ENCODE results near the gene LMX1B.

Gene LMX1B

DNA sequence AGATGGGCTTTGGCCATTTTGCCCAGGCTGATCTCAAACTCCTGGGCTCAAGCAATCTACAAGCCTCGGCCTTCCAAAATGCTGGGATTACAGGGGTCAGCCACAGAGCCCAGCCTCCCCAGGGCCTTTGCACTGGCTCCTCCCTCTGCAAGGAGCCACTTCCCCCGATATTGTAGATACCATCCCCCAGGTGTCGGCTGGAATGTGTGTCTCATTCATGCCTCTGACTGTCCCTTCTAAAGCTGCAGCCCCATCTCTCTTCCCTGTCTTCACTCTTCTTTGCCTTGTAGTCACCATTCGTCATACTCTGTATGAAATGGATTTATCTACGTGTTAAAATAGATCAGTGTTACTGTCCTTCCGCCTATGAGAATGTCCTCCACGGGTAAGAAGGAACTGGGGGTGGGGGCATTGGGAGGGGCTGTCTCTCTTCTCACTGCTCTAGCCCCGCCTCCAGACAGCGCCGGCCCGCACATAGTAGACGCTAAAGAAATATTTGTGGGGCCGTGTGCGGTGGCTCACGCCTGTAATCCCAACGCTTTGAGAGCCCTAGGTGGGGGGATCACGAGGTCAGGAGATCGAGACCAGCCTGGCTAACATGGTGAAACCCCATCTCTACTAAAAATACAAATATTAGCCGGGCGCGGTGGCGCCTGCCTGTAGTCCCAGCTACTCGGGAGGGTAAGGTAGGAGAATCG, 68.5 kb downstream of the LMX1B start:
- no peak for DNase-seq

DNA sequence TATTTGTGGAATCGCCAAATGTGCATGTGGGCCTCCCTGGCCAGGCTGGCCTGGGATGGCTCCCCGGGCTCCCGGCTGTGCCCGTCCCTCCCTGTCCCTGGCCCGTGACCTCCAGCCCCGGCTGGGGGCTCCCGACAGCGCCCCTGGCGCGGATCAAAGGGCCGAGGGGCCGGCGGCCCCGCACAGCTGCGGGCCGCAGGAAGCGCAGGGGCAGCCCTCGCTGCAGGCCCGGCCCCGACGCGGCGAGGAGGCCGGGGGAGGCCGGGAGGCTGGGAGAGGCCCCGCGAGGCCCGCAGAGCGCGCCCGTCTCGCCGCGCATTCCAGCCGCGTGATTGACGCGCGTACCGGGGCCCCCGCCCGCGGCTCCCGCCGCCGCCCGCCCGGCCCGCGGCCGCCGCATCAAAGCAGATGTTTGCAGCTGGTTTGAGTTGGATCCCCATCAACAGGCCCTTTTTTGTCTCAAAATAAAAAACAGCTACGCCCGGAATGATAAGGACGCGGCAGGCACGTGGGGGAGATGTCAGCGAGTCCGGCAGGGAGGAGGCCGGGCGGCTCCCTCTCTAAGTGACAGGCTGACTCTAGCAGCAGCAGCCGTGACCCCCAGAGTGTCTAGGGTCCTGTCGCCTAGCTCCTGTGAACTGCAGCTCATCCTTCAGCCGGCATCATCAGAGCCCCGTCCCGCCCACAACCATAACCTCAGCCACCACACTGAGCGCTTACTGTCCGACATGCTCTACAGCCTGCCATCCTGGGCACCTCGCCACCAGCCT, 69.4 kb downstream of the LMX1B start:
- no peak for DNase-seq

- no peak for DNase-seq
Observed at GRCh38 chr9:126683698-126684044, 69.9 kb downstream of the LMX1B start.

DNA sequence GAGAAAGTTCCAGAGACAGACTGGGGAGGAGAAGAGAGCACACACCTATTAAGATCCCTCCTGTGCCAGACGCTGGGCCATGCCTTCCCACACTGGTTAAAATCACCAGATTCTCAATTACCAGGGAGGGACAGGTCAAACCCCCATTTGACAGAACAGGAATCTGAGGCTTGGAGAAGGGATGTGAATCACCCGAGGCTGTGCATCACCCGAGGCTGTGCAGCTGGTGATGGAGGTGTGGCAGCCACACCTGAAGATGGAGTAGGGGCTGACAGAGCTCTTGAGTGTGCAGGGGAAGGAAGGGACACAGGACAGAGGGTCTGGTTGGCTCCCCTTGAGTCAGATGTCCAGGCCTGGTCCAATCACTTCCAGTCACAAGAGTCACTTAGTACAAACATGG, 70.6 kb downstream of the LMX1B start:
- DNase-seq, result no peak

GRCh38 chr9:126684965-126685465, 71.3 kb downstream of the LMX1B start:
- DNase-seq, result no peak

DNA sequence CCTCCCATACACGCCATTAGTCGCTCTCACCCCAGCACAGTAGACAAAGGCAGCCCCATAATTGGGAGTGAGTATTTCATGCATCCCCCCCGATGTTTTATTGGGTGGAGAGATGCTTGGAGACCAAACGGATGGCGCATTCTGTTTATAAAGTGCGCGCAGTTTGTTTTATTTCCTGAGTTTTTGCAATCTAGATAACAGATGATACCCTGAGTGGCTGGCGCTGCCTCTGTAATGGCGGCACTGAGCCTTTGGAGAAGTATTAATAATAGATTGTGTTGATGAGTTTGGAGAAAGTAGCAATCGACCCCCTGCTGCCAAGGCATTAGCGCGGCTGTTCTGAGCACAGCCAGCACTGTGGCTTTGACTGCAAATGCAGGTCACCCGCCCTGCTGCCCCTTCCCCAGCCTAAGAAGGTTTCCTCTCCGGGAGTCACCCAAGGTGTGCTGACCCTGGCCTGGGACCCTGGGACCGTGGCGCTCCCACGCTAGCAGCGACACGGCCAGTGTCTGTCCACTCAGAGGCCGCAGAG, 74.3 kb downstream of the LMX1B start:
- no peak for DNase-seq

GRCh38 chr9:126688617-126689016, 74.9 kb downstream of the LMX1B start:
- no peak for DNase-seq

DNA sequence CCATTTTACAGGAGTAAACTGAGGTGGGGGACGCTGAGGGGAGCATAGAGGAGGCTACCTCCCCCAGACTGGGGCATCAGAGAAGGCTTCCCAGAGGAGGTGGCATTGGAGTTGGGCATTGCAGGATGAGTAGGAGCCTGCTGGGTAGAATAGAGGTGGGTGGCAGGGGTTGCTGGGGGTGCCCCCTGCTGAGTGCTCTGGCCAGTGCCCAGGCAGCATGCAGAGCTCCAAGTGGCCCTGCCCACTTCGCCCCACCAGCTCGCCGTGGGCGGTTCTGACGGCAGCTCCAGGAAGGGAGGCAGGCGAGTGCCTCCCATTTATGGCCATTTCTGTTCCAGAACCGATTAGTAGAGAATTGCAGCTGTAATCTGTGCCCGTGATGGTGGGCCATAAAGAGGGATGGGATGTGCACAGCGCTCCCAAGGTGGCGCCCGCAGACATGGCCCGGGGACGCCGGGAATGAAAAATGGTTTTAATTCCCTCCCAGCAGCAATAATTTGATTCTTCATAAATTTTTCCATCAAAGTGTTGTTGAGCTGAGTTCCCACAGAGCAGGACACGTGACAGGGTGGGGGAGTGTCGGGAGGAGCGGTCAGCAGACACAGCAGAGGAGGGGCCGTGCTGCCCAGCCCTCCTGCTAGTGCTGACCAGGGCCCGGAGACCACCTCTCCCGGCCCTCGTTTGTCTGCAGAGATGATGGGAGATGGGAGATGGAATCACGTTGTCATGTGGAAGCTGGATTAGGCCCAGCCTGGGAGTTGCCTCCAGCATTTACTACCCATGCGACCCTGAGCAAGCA, 75.5 kb downstream of the LMX1B start:
- no peak for DNase-seq

- DNase-seq, result no peak
Observed at GRCh38 chr9:126690431-126691051, 76.8 kb downstream of the LMX1B start.

DNA sequence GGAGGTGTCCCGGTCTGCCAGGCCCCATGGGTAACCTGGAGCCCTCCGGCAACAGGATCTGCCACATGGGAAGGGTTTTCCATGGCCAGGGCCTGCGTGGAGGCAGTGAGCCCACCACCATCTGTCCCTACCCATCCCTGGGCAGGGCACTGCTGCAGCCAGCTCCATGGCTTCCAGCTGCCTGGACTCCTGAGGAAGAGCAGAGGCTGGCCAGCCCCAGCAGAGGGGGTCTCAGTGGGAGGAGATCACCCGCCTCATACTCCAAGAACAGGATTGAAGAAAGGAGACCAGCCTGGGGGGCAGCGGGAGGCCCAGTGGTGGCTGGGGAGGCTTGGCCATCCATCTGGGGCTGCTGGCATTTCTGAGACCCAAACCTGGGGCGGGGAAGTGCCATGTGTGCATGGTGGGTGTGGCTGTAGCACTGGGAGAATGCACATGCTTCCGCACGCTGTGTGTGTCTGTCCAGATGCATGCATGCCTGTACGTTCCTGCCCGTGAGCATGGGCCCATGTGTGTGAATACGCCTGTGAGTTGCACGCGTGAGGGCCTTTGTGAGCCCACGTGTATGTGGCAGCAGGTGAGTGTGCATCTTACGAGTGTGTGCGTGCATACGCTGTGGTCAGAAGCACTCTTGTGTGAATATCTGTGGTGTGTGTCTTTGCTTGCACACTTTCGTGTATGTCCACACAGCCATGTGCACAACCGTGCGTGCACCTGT, 78.5 kb downstream of the LMX1B start:
- no peak for DNase-seq

GRCh38 chr9:126692759-126693427, 79.2 kb downstream of the LMX1B start:
- DNase-seq, result no peak

GRCh38 chr9:126693428-126693944, 79.8 kb downstream of the LMX1B start:
- DNase-seq, result no peak

DNA sequence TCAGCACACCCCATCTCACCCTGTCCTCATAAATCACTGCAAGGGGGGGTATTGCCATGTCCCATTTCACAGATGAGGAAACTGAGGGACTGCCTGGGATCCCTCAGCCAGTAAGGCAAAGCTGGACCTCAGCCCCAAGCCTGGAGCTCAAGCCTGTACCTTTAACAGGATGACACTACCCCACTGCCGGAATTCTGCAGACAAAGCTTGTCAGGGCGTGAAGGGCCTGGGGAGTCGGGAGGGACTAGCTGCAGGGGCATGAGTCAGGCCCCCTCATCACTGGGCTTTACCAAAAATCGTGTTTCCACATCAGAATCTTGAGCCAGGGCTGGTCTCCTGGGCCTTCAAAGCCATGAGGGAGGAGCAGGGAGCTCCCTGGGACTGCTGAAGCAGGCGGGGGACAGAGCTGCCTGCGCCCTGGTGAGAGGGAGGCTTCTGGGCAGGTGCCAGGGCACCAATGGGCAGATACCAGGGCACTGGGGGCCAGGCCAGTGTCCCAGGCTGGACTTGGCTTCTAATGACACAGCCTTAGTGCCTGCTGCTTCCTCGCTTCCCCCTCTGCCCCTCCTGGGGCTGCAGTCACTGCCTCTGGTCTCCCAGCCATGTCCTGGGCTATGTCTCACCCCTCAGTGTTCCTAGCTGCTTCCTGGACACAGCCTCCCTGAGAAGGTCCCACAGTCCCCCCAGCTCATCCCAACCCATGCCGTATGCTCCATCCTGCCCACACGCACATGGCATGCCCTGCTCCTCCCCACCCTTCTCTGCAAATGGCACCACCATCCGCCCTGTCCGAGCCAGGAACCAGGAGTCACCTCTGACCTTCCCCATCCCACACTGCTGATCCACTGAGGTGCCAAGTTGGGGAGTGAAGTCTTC, 80.7 kb downstream of the LMX1B start:
- DNase-seq, result no peak

GRCh38 chr9:126695186-126695585, 81.5 kb downstream of the LMX1B start:
- DNase-seq, result no peak

GRCh38 chr9:126695701-126696400, 82.1 kb downstream of the LMX1B start:
- no peak for DNase-seq

DNA sequence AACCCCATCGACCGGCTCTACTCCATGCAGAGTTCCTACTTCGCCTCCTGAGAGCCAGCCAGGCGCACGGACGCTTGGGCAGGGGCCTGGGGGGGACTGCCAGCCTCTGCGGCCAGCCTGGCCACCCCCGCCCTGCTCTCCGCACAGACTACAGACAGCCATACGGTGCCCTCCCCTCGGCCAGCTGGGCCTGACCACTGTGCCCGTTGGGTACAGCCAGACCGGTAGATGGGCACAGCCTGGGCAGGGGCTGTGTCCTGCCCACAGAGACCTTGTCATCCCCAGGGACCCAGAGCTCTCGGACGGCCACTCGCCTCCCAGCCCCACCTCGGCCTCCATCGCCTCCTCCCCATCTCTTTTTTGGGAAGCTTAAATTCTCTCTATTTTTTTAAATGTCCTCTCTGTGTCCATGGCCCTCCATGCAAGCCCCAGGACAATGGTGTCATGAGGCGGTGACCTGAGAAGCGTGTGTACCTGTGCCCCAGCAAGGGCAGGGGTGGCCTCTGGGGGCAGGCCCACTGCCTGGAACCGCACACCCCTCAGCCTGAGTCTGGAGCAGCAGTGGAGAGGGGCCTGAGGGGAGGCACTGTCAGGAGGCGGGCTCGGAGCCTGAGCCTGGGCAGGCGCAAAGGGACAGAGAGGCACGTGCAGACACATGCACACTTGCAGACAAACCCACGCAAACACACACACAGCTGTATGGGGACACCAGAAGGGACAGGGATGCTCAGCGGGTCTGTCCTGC, 82.8 kb downstream of the LMX1B start:
- DNase-seq, result no peak

DNA sequence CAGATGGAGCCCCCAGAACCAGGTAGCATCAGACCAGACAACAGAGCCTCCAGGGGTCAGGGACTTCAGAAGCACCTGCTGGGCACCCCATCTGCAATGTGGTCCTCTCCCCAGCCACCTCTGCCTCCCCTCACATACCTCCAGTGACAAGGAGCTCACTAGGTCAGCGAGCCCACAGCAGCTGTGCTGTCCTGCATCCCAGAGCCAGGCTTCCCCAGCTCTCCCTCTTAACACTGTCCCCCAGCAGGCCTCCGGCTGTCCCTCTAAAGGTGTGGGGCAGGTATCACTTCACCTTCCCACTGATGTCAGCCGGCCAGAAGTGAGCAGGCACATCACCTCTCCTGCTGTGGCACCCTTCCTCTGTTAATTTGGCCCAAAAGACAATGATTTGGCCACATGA, 83.6 kb downstream of the LMX1B start:
- no peak for DNase-seq

DNA sequence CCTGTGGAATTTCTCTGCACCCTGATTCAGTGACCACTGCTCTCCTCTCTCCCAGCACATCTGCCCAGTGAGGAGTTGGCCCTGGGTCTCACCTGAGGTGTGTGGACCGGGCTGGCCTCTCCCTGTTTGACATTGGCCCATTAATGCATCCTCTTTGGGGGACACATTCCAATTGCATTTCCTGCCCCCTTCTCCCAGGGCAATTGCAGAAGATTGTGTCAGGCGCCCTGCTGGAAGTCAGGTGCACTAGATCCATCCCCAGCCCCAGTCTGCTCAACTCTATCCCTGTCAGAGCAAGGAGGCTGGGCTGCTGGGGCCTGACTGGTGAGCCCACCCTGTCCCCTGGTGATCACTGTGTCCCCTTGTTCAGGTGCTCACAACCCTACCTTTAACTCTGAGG, 84.5 kb downstream of the LMX1B start:
- no peak for DNase-seq

GRCh38 chr9:126698756-126699155, 85.0 kb downstream of the LMX1B start:
- no peak for DNase-seq

Data from NCI-H226 (cell line).